ENCODE data around the gene COIL. TPM values are rescaled to one million over a fixed set of nuclear protein-coding genes. Genes with fewer than 3 reads are reported as not detected.

Gene COIL
- total RNA-seq, 4 donors from 2014 or later = 6.3 to 9.7 (median 9.0) TPM

DNA sequence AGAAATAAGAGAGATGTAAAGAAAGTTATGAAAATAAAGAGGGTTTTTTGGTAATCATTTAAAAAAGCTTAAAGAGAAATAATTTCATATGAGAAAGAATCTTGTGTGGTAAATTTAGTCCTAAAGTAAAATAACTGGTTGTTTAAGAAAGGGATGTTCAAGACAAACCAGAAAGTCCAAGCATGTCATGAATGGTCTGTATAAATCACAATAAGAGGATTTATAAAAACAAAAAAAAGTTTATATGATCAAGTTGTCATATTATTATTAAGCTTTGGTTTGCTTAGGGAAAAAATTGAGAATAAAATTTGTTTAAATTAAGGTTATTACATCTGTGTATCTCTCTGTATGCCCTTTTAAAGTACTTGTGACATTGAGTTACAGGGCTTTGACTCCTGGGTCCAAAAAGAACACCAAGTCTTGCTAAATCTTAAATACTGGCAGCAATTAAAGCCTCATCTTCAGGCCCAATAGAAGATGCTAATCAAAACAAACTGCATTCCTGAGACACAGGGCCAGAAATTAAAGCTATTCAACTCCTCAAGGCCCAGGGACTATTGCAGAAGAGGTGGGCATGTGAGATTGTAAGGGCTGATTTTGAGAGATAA lies 31.4 kb downstream of the COIL start:
- ATAC-seq = no peak
- Histone ChIP-seq H3K4me3 (no peak overlapping the region), H3K27ac (no peak overlapping the region), H3K36me3 (peaks cover 0 to 8% of the 10 kb centered on the region in 2 donors), H3K4me1 (no peaks in the 10 kb centered on the region), H3K27me3 (no peaks in the 10 kb centered on the region), H3K9me3 (no peaks in the 10 kb centered on the region)
- no peak for DNase-seq
- TF ChIP-seq, protein P1, sequence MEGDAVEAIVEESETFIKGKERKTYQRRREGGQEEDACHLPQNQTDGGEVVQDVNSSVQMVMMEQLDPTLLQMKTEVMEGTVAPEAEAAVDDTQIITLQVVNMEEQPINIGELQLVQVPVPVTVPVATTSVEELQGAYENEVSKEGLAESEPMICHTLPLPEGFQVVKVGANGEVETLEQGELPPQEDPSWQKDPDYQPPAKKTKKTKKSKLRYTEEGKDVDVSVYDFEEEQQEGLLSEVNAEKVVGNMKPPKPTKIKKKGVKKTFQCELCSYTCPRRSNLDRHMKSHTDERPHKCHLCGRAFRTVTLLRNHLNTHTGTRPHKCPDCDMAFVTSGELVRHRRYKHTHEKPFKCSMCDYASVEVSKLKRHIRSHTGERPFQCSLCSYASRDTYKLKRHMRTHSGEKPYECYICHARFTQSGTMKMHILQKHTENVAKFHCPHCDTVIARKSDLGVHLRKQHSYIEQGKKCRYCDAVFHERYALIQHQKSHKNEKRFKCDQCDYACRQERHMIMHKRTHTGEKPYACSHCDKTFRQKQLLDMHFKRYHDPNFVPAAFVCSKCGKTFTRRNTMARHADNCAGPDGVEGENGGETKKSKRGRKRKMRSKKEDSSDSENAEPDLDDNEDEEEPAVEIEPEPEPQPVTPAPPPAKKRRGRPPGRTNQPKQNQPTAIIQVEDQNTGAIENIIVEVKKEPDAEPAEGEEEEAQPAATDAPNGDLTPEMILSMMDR (IDR thresholded peaks at IDR 0.05 in 4 of 5, conservative IDR thresholded peaks at IDR 0.05 in 1 of 5) = no peak
- no peak for TF ChIP-seq POLR2A (IDR thresholded peaks at IDR 0.05)
- in situ Hi-C loops (cut with MboI; ENCODE audit: low sequenced_read_pairs in 4 of 4) (no loop called here), intact Hi-C loops (cut with DNase I; ENCODE audit: low total_unique reads) (no loop called here)

DNA sequence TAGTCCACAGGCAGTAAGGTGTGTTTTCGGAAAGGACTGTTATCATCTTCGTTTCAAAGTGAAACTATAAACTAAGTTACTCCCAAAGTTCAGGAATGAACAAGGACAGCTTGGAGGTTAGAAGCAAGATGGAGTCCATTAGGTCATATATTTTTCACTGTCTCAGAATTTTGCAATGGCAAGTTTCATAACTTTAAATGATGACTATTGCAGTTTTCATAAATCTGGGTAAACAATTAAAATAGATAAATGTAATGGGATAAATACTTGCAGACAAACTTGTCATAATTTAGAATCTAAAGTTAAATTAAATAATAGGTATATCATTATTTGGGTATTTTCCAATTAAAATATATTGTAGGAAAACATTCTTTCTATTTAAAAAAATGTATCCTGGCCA lies 32.3 kb downstream of the COIL start:
- TF ChIP-seq, protein P1 (IDR thresholded peaks at IDR 0.05 in 4 of 5, conservative IDR thresholded peaks at IDR 0.05 in 1 of 5) = no peak
- TF ChIP-seq POLR2A (IDR thresholded peaks at IDR 0.05) = no peak
- Histone ChIP-seq H3K36me3 (no peaks in the 10 kb centered on the region), H3K27ac (no peak overlapping the region), H3K9me3 (no peaks in the 10 kb centered on the region), H3K4me3 (no peak overlapping the region), H3K4me1 (no peaks in the 10 kb centered on the region), H3K27me3 (no peaks in the 10 kb centered on the region)
- DNase-seq = no peak
- intact Hi-C loops (cut with DNase I; ENCODE audit: low total_unique reads) = no loop called here
- no peak for ATAC-seq
- in situ Hi-C loops (cut with MboI; ENCODE audit: low sequenced_read_pairs in 4 of 4) = no loop called here

GRCh38 chr17:56926704-56927103 lies 34.1 kb downstream of the COIL start:
- Histone ChIP-seq H3K27ac (no peak overlapping the region), H3K27me3 (no peaks in the 10 kb centered on the region), H3K36me3 (no peaks in the 10 kb centered on the region), H3K4me3 (no peak overlapping the region), H3K9me3 (no peaks in the 10 kb centered on the region), H3K4me1 (no peaks in the 10 kb centered on the region)
- in situ Hi-C loops (cut with MboI; ENCODE audit: low sequenced_read_pairs in 4 of 4) = no loop called here
- DNase-seq (no peak), ATAC-seq (no peak)
- intact Hi-C loops (cut with DNase I; ENCODE audit: low total_unique reads) = no loop called here
- TF ChIP-seq POLR2A (IDR thresholded peaks at IDR 0.05) = no peak
- TF ChIP-seq, protein P1 (IDR thresholded peaks at IDR 0.05 in 4 of 5, conservative IDR thresholded peaks at IDR 0.05 in 1 of 5) = no peak

DNA sequence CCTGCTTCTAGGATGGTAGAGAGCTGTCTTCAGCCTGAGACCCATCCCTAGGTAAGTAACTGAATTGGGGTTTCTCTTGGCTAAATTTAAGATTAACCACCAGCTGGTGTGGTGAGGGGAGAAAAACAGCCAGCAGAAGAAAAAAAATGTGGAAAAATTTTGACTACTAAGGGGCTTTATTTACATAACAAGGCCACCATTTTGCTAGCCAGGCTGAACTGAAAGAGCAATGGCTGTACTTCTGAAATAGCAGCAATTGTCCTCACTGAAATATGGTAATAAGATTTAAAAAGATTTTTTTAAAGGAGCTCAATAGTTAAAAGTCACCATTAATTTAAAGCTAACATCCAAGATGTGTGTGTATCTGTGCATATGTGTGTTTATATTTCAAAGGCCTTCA lies 34.6 kb downstream of the COIL start:
- in situ Hi-C loops (cut with MboI; ENCODE audit: low sequenced_read_pairs in 4 of 4) = no loop called here
- TF ChIP-seq, protein P1 (IDR thresholded peaks at IDR 0.05 in 4 of 5, conservative IDR thresholded peaks at IDR 0.05 in 1 of 5) = no peak
- TF ChIP-seq POLR2A (IDR thresholded peaks at IDR 0.05) = no peak
- intact Hi-C loops (cut with DNase I; ENCODE audit: low total_unique reads) = no loop called here
- no peak for DNase-seq
- Histone ChIP-seq H3K27ac (no peak overlapping the region), H3K4me3 (no peak overlapping the region), H3K9me3 (no peaks in the 10 kb centered on the region), H3K4me1 (no peaks in the 10 kb centered on the region), H3K27me3 (no peaks in the 10 kb centered on the region), H3K36me3 (no peaks in the 10 kb centered on the region)
- ATAC-seq = no peak

GRCh38 chr17:56925088-56925487 lies 35.8 kb downstream of the COIL start:
- no peak for TF ChIP-seq POLR2A (IDR thresholded peaks at IDR 0.05)
- TF ChIP-seq, protein P1 (IDR thresholded peaks at IDR 0.05 in 4 of 5, conservative IDR thresholded peaks at IDR 0.05 in 1 of 5) = no peak
- no peak for ATAC-seq
- no peaks in the 10 kb centered on the region for H3K4me1 ChIP-seq
- no peaks in the 10 kb centered on the region for H3K27me3 ChIP-seq
- no peak for DNase-seq
- intact Hi-C loops (cut with DNase I; ENCODE audit: low total_unique reads) (no loop called here), in situ Hi-C loops (cut with MboI; ENCODE audit: low sequenced_read_pairs in 4 of 4) (no loop called here)
- no peak overlapping the region for H3K27ac ChIP-seq
- no peaks in the 10 kb centered on the region for H3K36me3 ChIP-seq
- no peaks in the 10 kb centered on the region for H3K9me3 ChIP-seq
- H3K4me3 ChIP-seq = no peak overlapping the region

Measured in gastrocnemius medialis (tissue), 4 donors.